HG03060 (cell line): ENCODE data around the gene P2RY2.

Experiments used
- ATAC-seq: cut with Tn5 transposase; IDR thresholded peaks from one replicate; pipeline ENCODE4 v1.9.1; 2021; ENCODE audit warnings: low read depth, moderate number of reproducible peaks; ENCODE audit not compliant: unreplicated experiment

The P2RY2 gene

DNA sequence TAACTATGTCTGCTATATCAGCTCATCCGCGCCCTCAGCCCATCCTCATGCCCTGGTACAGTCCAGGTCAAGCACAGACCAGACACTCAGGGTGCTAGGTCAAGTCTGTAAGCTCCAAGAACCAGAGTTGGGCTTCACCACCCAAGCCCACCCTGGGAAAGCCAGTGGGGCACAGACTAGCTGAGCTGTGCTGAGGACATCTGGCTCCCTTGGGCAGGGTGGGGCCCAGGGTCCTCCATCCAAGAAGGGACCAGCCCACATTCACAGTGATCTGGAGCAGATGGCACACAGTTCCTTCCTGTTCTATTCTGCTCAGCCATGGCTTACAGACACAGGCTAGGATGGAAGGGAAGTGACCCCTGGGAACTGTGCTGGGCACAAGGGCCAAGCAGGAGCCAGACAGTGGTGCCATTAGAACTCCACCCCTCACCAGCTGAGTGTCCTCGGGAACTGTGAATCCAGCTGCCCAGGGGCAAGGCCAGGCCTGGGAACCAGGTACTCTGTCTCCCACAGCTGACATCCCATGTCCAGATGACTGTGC lies 63.2 kb downstream of the P2RY2 start:
- ATAC-seq, result no peak

DNA sequence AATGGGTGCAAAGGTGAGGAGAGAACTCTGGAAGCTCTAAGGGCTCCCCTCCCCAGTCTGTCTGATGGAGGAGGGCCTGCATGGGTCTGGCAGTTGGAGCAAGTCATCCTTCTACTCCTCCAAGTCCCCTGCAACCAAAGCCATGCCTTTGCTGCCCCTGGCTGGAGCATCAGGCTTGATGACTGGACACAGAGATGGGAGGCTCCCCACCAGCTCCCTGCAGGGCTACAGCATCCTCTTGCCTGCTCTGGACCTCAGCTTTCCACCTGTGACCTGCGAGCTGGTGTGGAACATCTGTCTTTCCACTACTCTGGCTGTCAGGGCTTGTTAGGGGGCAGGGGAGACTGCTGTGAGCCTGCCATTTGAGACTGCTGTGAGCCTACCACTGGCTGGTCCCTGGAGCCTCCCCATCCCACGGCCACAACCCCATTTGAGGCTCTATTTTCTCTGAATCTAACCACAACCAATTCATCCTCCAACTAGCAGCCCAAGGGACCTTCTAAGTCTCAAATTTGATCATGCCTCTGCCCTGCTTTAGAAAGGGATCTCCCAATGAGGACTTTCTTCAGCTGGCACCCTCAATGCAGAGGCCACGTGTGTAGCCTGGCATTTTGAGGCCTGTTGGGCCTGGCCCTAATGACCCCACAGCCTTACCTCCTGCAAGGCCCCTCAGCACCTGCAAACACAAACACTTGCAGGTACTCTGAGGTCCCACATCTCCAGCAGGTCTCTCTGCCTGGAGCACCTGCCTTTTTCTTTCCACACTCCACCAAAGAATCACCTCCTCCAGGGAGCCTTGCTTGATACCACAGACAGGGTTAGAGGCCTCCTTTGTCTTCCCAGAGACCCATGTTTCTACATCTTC lies 63.9 kb downstream of the P2RY2 start:
- ATAC-seq, result no peak

- no peak for ATAC-seq
Observed at GRCh38 chr11:73283276-73284000, 65.4 kb downstream of the P2RY2 start.

- ATAC-seq, result no peak
Observed at GRCh38 chr11:73284106-73284505, 66.0 kb downstream of the P2RY2 start.

- no peak for ATAC-seq
Observed at GRCh38 chr11:73285721-73286120, 67.6 kb downstream of the P2RY2 start.
